ENCODE results near the gene TRIM34. TPM values are rescaled to one million over a fixed set of nuclear protein-coding genes. Genes with fewer than 3 reads are reported as not detected.

TRIM34 gene
- polyA plus RNA-seq, 2 of the 4 experiments (the other 2 are of a cell fraction): 6.8 to 15.2 TPM

GRCh38 chr11:5604896-5605295, 19.9 kb upstream of the TRIM34 start:
- DNase-seq (ENCODE audit: low read depth in 1 of 2, low spot score in 1 of 2): no peak
- Histone ChIP-seq H3K27ac (no peak overlapping the region), H3K4me2 (no peak overlapping the region), H3K4me3 (no peak overlapping the region), H3K9me3 (no peaks in the 10 kb centered on the region), H3K4me1 (peaks cover 43% of the 10 kb centered on the region)
- ChIA-PET POLR2A (no interaction called here), CTCF (interaction anchor here (0.5 to 7.4 kb wide), 4 partner anchors 9 to 111 kb away, joined by 3 to 50 read pairs (median 6); no protein-coding TSS in a partner anchor)
- 78% methylated on average over 4 of the region's 4 CpGs for WGBS (ENCODE audit: missing lambda C conversion rate)
- no peak for FAIRE-seq
- ATAC-seq: no peak
- TF ChIP-seq RNF2 (IDR thresholded peaks at IDR 0.05; ENCODE audit: borderline replicate concordance, low read depth) (no peak), USF2 (IDR thresholded peaks at IDR 0.05) (no peak), FOXS1 (CRISPR knock-in tag; IDR thresholded peaks at IDR 0.05) (no peak), REST (IDR thresholded peaks at IDR 0.05) (no peak), MAX (IDR thresholded peaks at IDR 0.05) (no peak), HOXB5 (CRISPR knock-in tag; IDR thresholded peaks at IDR 0.05) (no peak), HES2 (IDR thresholded peaks at IDR 0.05) (no peak), RCOR1 (IDR thresholded peaks at IDR 0.05; ENCODE audit: low read depth, low read length) (no peak), FOSB (CRISPR knock-in tag; IDR thresholded peaks at IDR 0.05) (no peak), JUNB (IDR thresholded peaks at IDR 0.05) (no peak), BCL3 (IDR thresholded peaks at IDR 0.05) (no peak), CHD4 (IDR thresholded peaks at IDR 0.05; ENCODE audit: borderline replicate concordance) (no peak), MYC (IDR thresholded peaks at IDR 0.05; ENCODE audit: borderline replicate concordance, low read length) (no peak), EHF (CRISPR knock-in tag; IDR thresholded peaks at IDR 0.05) (no peak), SMC3 (IDR thresholded peaks at IDR 0.05) (no peak), ZFP36 (IDR thresholded peaks at IDR 0.05; ENCODE audit: borderline replicate concordance, partially characterized antibody) (no peak), ESRRA (IDR thresholded peaks at IDR 0.05; ENCODE audit: borderline replicate concordance, low read length) (no peak), POLR2A (IDR thresholded peaks at IDR 0.05; ENCODE audit: low read length) (no peak), SREBF2 (IDR thresholded peaks at IDR 0.05) (no peak), KDM1A (IDR thresholded peaks at IDR 0.05; ENCODE audit: low read depth) (no peak)

GRCh38 chr11:5605849-5606248, 19.0 kb upstream of the TRIM34 start:
- CTCF ChIA-PET: interaction anchor here (0.6 kb wide), 1 partner anchor 226 kb away, joined by 3 read pairs; no protein-coding TSS in a partner anchor
- 56% methylated on average over 5 of the region's 5 CpGs for WGBS (ENCODE audit: missing lambda C conversion rate)
- H3K4me2 ChIP-seq: peak overlapping the region; percentile 36

More at GRCh38 chr11:5605849-5606248, 19.0 kb upstream of the TRIM34 start:
- ATAC-seq (peak; percentile 22 to 57; a peak in 2 of 6 replicates), DNase-seq (ENCODE audit: low read depth in 1 of 2, low spot score in 1 of 2) (no peak), FAIRE-seq (no peak)
- Histone ChIP-seq H3K27ac (no peak overlapping the region), H3K4me3 (no peak overlapping the region), H3K9me3 (no peaks in the 10 kb centered on the region), H3K4me1 (peaks cover 35% of the 10 kb centered on the region)
- TF ChIP-seq RAD21 (conservative IDR thresholded peaks at IDR 0.05 in 1 of 2, IDR thresholded peaks at IDR 0.05 in 1 of 2): peak; percentile 22 to 32; a peak in 2 of 5 replicates
- TF ChIP-seq ESRRA (IDR thresholded peaks at IDR 0.05; ENCODE audit: borderline replicate concordance, low read length): no peak
- no peak for TF ChIP-seq TFCP2L1 (CRISPR knock-in tag; IDR thresholded peaks at IDR 0.05)
- TF ChIP-seq GATA3 (IDR thresholded peaks at IDR 0.05; ENCODE audit: borderline replicate concordance): no peak
- POLR2A ChIA-PET: interaction anchor here (1.1 to 1.4 kb wide), 2 partner anchors 10 to 79 kb away, joined by 3 to 4 read pairs; partner anchors contain the start of genes TRIM5 and TRIM6
